K562 (cell line): ENCODE measurements around the gene INPP5E. TPM values are rescaled to one million over a fixed set of nuclear protein-coding genes. Genes with fewer than 3 reads are reported as not detected.

Experiments
- ADNP ChIP-seq: fragments of 200-800 bp; sonication (Bioruptor generic); IDR thresholded peaks from 2 replicates; pipeline ENCODE4 v1.6.1; 2016; ENCODE audit warnings: missing genetic modification characterization, missing compliant biosample characterization
- CTBP1 ChIP-seq: fragments of 450-650 bp; IDR thresholded peaks from 2 replicates; pipeline ENCODE4 v1.6.1; 2016; ENCODE audit warnings: borderline replicate concordance
- ETV5 ChIP-seq: sonication (generic); formaldehyde crosslinking; IDR thresholded peaks from 2 replicates; pipeline ENCODE4 v1.4.0; 2020; ENCODE audit warnings: low read depth, mild to moderate bottlenecking, missing genetic modification reagents
- ETV6 ChIP-seq, 3 experiments: fragments of 150-350 bp in 1 of 3; sonication (generic) in 1 of 3; formaldehyde crosslinking in 1 of 3; IDR thresholded peaks; 2 replicates each; pipeline versions ENCODE4 v1.6.1 to v1.8.0; 2014 to 2022; ENCODE audit warnings: borderline replicate concordance in 2 of 3, low read depth in 2 of 3, antibody characterized with exemption in 1 of 3, low read length in 1 of 3, mild to moderate bottlenecking in 1 of 3, missing genetic modification reagents in 1 of 3
- FOXA3 ChIP-seq, 2 experiments: fragments of 450-650 bp in 1 of 2; sonication (generic) in 1 of 2; formaldehyde crosslinking; IDR thresholded peaks in 1 of 2; conservative IDR thresholded peaks in 1 of 2; 2 replicates each; pipeline versions ENCODE4 v1.4.0 to v1.8.0; 2020 to 2022; ENCODE audit warnings: mild to moderate bottlenecking in 2 of 2, missing genetic modification reagents in 1 of 2
- FUS ChIP-seq: fragments of 200-400 bp; formaldehyde crosslinking; optimal IDR thresholded peaks from 2 replicates; pipeline ENCODE3; 2017; ENCODE audit warnings: low read depth, low read length
- GABPB2 ChIP-seq: fragments of 250-450 bp; sonication (Bioruptor Pico); conservative IDR thresholded peaks from 2 replicates; pipeline ENCODE4 v1.5.1; 2021; ENCODE audit warnings: mild to moderate bottlenecking
- HMGN3 ChIP-seq: IDR thresholded peaks from 2 replicates; pipeline ENCODE4 v1.6.1; 2011; ENCODE audit warnings: borderline replicate concordance, low read depth, mild to moderate bottlenecking, mixed read lengths, low read length; ENCODE audit not compliant: insufficient read length; ENCODE audit errors: extremely low read depth
- HMGXB4 ChIP-seq: sonication (generic); formaldehyde crosslinking; IDR thresholded peaks from 2 replicates; pipeline ENCODE4 v1.8.1; 2023; ENCODE audit warnings: mild to moderate bottlenecking, missing genetic modification reagents
- HOXB6 ChIP-seq: fragments of 250-450 bp; sonication (Bioruptor Pico); IDR thresholded peaks from 2 replicates; pipeline ENCODE4 v1.5.1; 2022; ENCODE audit warnings: mild to moderate bottlenecking, borderline replicate concordance
- KDM5B ChIP-seq: fragments of 200-600 bp; sonication (generic); IDR thresholded peaks from 2 replicates; pipeline ENCODE4 v1.6.1; 2012; ENCODE audit warnings: low read depth, mild to moderate bottlenecking, moderate library complexity, low read length, control low read depth, inconsistent platforms; ENCODE audit not compliant: insufficient replicate concordance
- NFE2L1 ChIP-seq: fragments of 450-650 bp; IDR thresholded peaks from 2 replicates; pipeline ENCODE4 v1.6.1; 2016; ENCODE audit warnings: missing genetic modification characterization, low read depth, mild to moderate bottlenecking, missing compliant biosample characterization, moderate library complexity, borderline replicate concordance
- NFIC ChIP-seq: fragments of 450-650 bp; IDR thresholded peaks from 2 replicates; pipeline ENCODE4 v1.6.1; 2017; ENCODE audit warnings: mild to moderate bottlenecking, inconsistent platforms
- NR2C2 ChIP-seq, 2 experiments: fragments of 200-800 bp in 1 of 2; sonication (Bioruptor generic) in 1 of 2; sonication (generic) in 1 of 2; formaldehyde crosslinking in 1 of 2; IDR thresholded peaks; 2 replicates each; pipeline versions ENCODE4 v1.6.1 to v1.8.0; 2016 to 2022; ENCODE audit warnings: mild to moderate bottlenecking in 1 of 2, missing compliant biosample characterization in 1 of 2, missing genetic modification characterization in 1 of 2, missing genetic modification reagents in 1 of 2
- POLR2AphosphoS5 ChIP-seq: IDR thresholded peaks from 2 replicates; pipeline ENCODE4 v1.6.1; 2011; ENCODE audit warnings: mild to moderate bottlenecking, low read depth, low read length, moderate library complexity; ENCODE audit not compliant: control insufficient read depth, insufficient read depth
- PREB ChIP-seq: sonication (generic); formaldehyde crosslinking; IDR thresholded peaks from 2 replicates; pipeline ENCODE4 v1.8.1; 2023; ENCODE audit warnings: mild to moderate bottlenecking, missing genetic modification reagents
- STAT5B ChIP-seq: fragments of 250-450 bp; sonication (Bioruptor Pico); IDR thresholded peaks from 2 replicates; pipeline ENCODE4 v1.8.0; 2021; ENCODE audit warnings: mild to moderate bottlenecking, inconsistent platforms
- ZBTB43 ChIP-seq: sonication (generic); formaldehyde crosslinking; IDR thresholded peaks from 2 replicates; pipeline ENCODE4 v1.8.0; 2023; ENCODE audit warnings: mild to moderate bottlenecking, missing genetic modification reagents
- ZFPM2 ChIP-seq: fragments of 250-450 bp; sonication (Bioruptor Pico); IDR thresholded peaks from 2 replicates; pipeline ENCODE4 v1.5.1; 2022; ENCODE audit warnings: mild to moderate bottlenecking
- ZFX ChIP-seq: sonication (generic); formaldehyde crosslinking; IDR thresholded peaks from 2 replicates; pipeline ENCODE4 v1.8.0; 2022; ENCODE audit warnings: mild to moderate bottlenecking, missing genetic modification reagents, moderate library complexity
- ZNF24 ChIP-seq: fragments of 450-650 bp; IDR thresholded peaks from 2 replicates; pipeline ENCODE4 v1.6.1; 2016
- ZNF324 ChIP-seq: fragments of 250-450 bp; sonication (Bioruptor Pico); IDR thresholded peaks from 2 replicates; pipeline ENCODE4 v1.4.0; 2020; ENCODE audit warnings: mild to moderate bottlenecking
- ZNF76 ChIP-seq: fragments of 250-450 bp; sonication (Bioruptor Pico); IDR thresholded peaks from 2 replicates; pipeline ENCODE4 v1.4.0; 2020; ENCODE audit warnings: mild to moderate bottlenecking, moderate library complexity, borderline replicate concordance
- polyA plus RNA-seq, 8 experiments: library from polyadenylated mRNA; depleted of rRNA in 4 of 8; stranded (reverse) in 5 of 8; unstranded in 3 of 8; fragments of >200 nt; fragmentation: Nextera tagmentation in 2 of 8; fragmentation: Illumina TruSeq in 1 of 8; extraction: Ambion mirVana in 2 of 8; extraction: Trizol in 1 of 8; gene quantifications; 2 replicates each; pipeline versions ENCODE4 v1.2.1 to v1.2.3, GENCODE V29; 2011 to 2014; ENCODE audit warnings: inconsistent platforms in 1 of 8, missing spikeins in 1 of 8
- total RNA-seq, 7 experiments: library from RNA; depleted of rRNA in 6 of 7; stranded (reverse); fragments of >200 nt in 6 of 7; fragmentation: Illumina TruSeq in 2 of 7; extraction: Trizol in 2 of 7; gene quantifications; 2 replicates each; pipeline versions ENCODE4 v1.2.1 to v1.2.3, GENCODE V29; 2011 to 2021; ENCODE audit warnings: low replicate concordance in 1 of 7

Gene INPP5E
- total and polyA plus RNA-seq, 9 of the 15 experiments (the other 6 are each of a cell fraction or from before 2014, with no cell fraction given) = 0.38 to 17.4 (median 4.9) TPM

GRCh38 chr9:136400038-136400834 is 39.4 kb downstream of the INPP5E start, which contains the start of gene SNAPC4 (continued):
- TF ChIP-seq ETV5 (CRISPR knock-in tag) (peak; percentile 57; the same call in 1 of the 2 replicates), NFE2L1 (tag) (no peak), KDM5B (peak; percentile 83), ZFX (CRISPR knock-in tag) (peak; percentile 60), ZNF324 (CRISPR knock-in tag) (no peak), NFIC (no peak), ZNF24 (no peak), HMGXB4 (peak; percentile 82; the same call in 1 of the 2 replicates), POLR2AphosphoS5 (peak; percentile 47; the same call in 1 of the 2 replicates), ADNP (tag) (no peak), ZFPM2 (CRISPR knock-in tag) (no peak), PREB (CRISPR knock-in tag) (peak; percentile 72; the same call in 1 of the 2 replicates), NR2C2 (CRISPR knock-in tag; IDR thresholded peaks at IDR 0.05) (no peak), NR2C2 (tag; IDR thresholded peaks at IDR 0.05) (peak; percentile 31; the same call in 1 of the 2 replicates), STAT5B (CRISPR knock-in tag) (no peak), ZBTB43 (CRISPR knock-in tag) (no peak), CTBP1 (peak; percentile 80; the same call in 1 of the 2 replicates), HOXB6 (CRISPR knock-in tag) (no peak), GABPB2 (no peak), FUS (peak; percentile 57), HMGN3 (peak; percentile 82), ZNF76 (0 out of 2 replicates have a peak, but pooled peaks have one; percentile 53), ETV6 (IDR thresholded peaks at IDR 0.05; ENCODE audit: borderline replicate concordance in 1 of 2, low read depth in 2 of 2, low read length in 1 of 2) (no peak), ETV6 (CRISPR knock-in tag; IDR thresholded peaks at IDR 0.05; ENCODE audit: borderline replicate concordance) (no peak), FOXA3 (CRISPR knock-in tag; conservative IDR thresholded peaks at IDR 0.05 in 1 of 2, IDR thresholded peaks at IDR 0.05 in 1 of 2) (no peak)
